ENCODE measurements around the gene CDH18.

The CDH18 gene

GRCh38 chr5:19734776-19735175 is 253.2 kb downstream of the CDH18 start:
- DNase-seq (ENCODE audit: low read depth, low spot score) = no peak

- no peak for DNase-seq (ENCODE audit: low read depth, low spot score)
These were observed 254.1 kb downstream of the CDH18 start for GRCh38 chr5:19733612-19734495.

GRCh38 chr5:19728571-19728970 is 259.4 kb downstream of the CDH18 start:
- no peak for DNase-seq (ENCODE audit: low read depth, low spot score)

- no peak for DNase-seq (ENCODE audit: low read depth, low spot score)
These were observed 268.9 kb downstream of the CDH18 start for GRCh38 chr5:19719109-19719508.

GRCh38 chr5:19713740-19714139 is 274.3 kb downstream of the CDH18 start:
- DNase-seq (ENCODE audit: low read depth, low spot score) = no peak

- DNase-seq (ENCODE audit: low read depth, low spot score) = no peak
These were observed 278.6 kb downstream of the CDH18 start for GRCh38 chr5:19709403-19709802.

GRCh38 chr5:19706776-19707175 is 281.2 kb downstream of the CDH18 start:
- DNase-seq (ENCODE audit: low read depth, low spot score) = no peak

GRCh38 chr5:19701731-19702130 is 286.3 kb downstream of the CDH18 start:
- DNase-seq (ENCODE audit: low read depth, low spot score) = no peak

- no peak for DNase-seq (ENCODE audit: low read depth, low spot score)
These were observed 292.9 kb downstream of the CDH18 start for GRCh38 chr5:19694949-19695611.

- DNase-seq (ENCODE audit: low read depth, low spot score) = no peak
These were observed 297.0 kb downstream of the CDH18 start for GRCh38 chr5:19690978-19691377.

- DNase-seq (ENCODE audit: low read depth, low spot score) = no peak
These were observed 302.5 kb downstream of the CDH18 start for GRCh38 chr5:19685473-19685872.

GRCh38 chr5:19676895-19677294 is 311.1 kb downstream of the CDH18 start:
- no peak for DNase-seq (ENCODE audit: low read depth, low spot score)

- DNase-seq (ENCODE audit: low read depth, low spot score) = no peak
These were observed 327.3 kb downstream of the CDH18 start for GRCh38 chr5:19660679-19661078.

- DNase-seq (ENCODE audit: low read depth, low spot score) = no peak
These were observed 332.4 kb downstream of the CDH18 start for GRCh38 chr5:19655627-19656026.

- no peak for DNase-seq (ENCODE audit: low read depth, low spot score)
These were observed 349.5 kb downstream of the CDH18 start for GRCh38 chr5:19638461-19638860.

GRCh38 chr5:19630876-19631275 is 357.1 kb downstream of the CDH18 start:
- DNase-seq (ENCODE audit: low read depth, low spot score) = no peak

GRCh38 chr5:19626211-19626610 is 361.8 kb downstream of the CDH18 start:
- DNase-seq (ENCODE audit: low read depth, low spot score) = no peak

GRCh38 chr5:19625562-19625961 is 362.4 kb downstream of the CDH18 start:
- no peak for DNase-seq (ENCODE audit: low read depth, low spot score)

GRCh38 chr5:19619571-19619970 is 368.4 kb downstream of the CDH18 start:
- DNase-seq (ENCODE audit: low read depth, low spot score) = no peak

- DNase-seq (ENCODE audit: low read depth, low spot score) = no peak
These were observed 371.2 kb downstream of the CDH18 start for GRCh38 chr5:19616701-19617215.

GRCh38 chr5:19615661-19616060 is 372.3 kb downstream of the CDH18 start:
- no peak for DNase-seq (ENCODE audit: low read depth, low spot score)

- no peak for DNase-seq (ENCODE audit: low read depth, low spot score)
These were observed 372.9 kb downstream of the CDH18 start for GRCh38 chr5:19615071-19615470.
